Small intestine (tissue), 7 donors: ENCODE data around the gene REXO1. TPM values are rescaled to one million over a fixed set of nuclear protein-coding genes. Genes with fewer than 3 reads are reported as not detected.

Source experiments
- DNase-seq, 2 donors: peaks; one replicate each; pipeline versions ENCODE4 v3.0.0 to v3.0.0-alpha.2; 2013
- FAIRE-seq: peaks from 2 replicates; lab custom pipeline; 2012; peaks lifted over from hg19 to GRCh38; lab: Jason Lieb, UNC
- H3K27ac ChIP-seq, 3 donors: one replicate each; pipeline ENCODE4 v1.5.1; 2013; ENCODE audit warnings: low read length in 2 of 3, mild to moderate bottlenecking in 2 of 3, control low read depth in 1 of 3, inconsistent platforms in 1 of 3, low read depth in 1 of 3, moderate library complexity in 1 of 3
- H3K27me3 ChIP-seq, 3 donors: one replicate each; pipeline ENCODE4 v1.6.1; 2013; ENCODE audit warnings: low read length in 3 of 3, inconsistent platforms in 1 of 3; ENCODE audit not compliant: control insufficient read depth in 3 of 3, insufficient read depth in 3 of 3
- H3K36me3 ChIP-seq, 3 donors: one replicate each; pipeline ENCODE4 v1.6.1; 2013; ENCODE audit warnings: low read length in 3 of 3, inconsistent platforms in 1 of 3, low read depth in 1 of 3, mild to moderate bottlenecking in 1 of 3, moderate library complexity in 1 of 3; ENCODE audit not compliant: control insufficient read depth in 3 of 3, insufficient read depth in 2 of 3
- H3K4me1 ChIP-seq, 3 donors: one replicate each; pipeline ENCODE4 v1.6.1; 2013; ENCODE audit warnings: low read length in 2 of 3, inconsistent platforms in 1 of 3, low read depth in 1 of 3, mild to moderate bottlenecking in 1 of 3, moderate library complexity in 1 of 3; ENCODE audit not compliant: control insufficient read depth in 3 of 3, insufficient read depth in 2 of 3
- H3K4me3 ChIP-seq, 3 donors: one replicate each; pipeline ENCODE4 v1.5.1; 2013; ENCODE audit warnings: low read length in 3 of 3, control low read depth in 1 of 3, inconsistent platforms in 1 of 3, low read depth in 1 of 3, mild to moderate bottlenecking in 1 of 3, moderate library complexity in 1 of 3
- H3K9me3 ChIP-seq, 2 donors: one replicate each; pipeline ENCODE4 v1.6.1; 2013; ENCODE audit warnings: low read depth in 1 of 2, low read length in 1 of 2; ENCODE audit not compliant: control insufficient read depth in 2 of 2, insufficient read depth in 1 of 2
- WGBS, 3 donors: extraction: QIAGEN DNeasy Blood & Tissue Kit; methylation state at CpG; one replicate each; pipeline ENCODE4 v1.1.7; 2013; 5-methylcytosine and 5-hydroxymethylcytosine counted together
- polyA plus RNA-seq, 4 donors: library from polyadenylated mRNA; stranded (reverse) in 3 of 4; unstranded in 1 of 4; fragments of 200-250 nt in 3 of 4; fragments of 120-200 nt in 1 of 4; gene quantifications; one replicate each; pipeline versions ENCODE4 v1.2.1 to v1.2.3, GENCODE V29; 2013
- donor health status: healthy with polysubstance abuse.
- donor health status: control.
- donor health status: control.
- donor health status: Bipolar disorder and iron deficiency.
- donor health status: healthy.

REXO1 gene
- polyA plus RNA-seq, 4 donors: 18.4 to 31.8 (median 23.6) TPM

- peaks cover 0 to 75% (median 0%) of the 10 kb centered on the region in 3 donors for H3K36me3 ChIP-seq
- FAIRE-seq: no peak
- H3K9me3 ChIP-seq: no peaks in the 10 kb centered on the region
- DNase-seq: no peak
- no peak overlapping the region for H3K27ac ChIP-seq
- peaks cover 0 to 20% (median 4%) of the 10 kb centered on the region in 3 donors for H3K4me1 ChIP-seq
- no peaks in the 10 kb centered on the region for H3K27me3 ChIP-seq
- WGBS, 3 donors: 77 to 79% (median 78%) methylated on average over 11 of the region's 11 CpGs
- no peak overlapping the region for H3K4me3 ChIP-seq
Observed at GRCh38 chr19:1837222-1837565, 11.1 kb downstream of the REXO1 start.

GRCh38 chr19:1836458-1837221 is 11.6 kb downstream of the REXO1 start:
- H3K4me3 ChIP-seq: no peak overlapping the region
- H3K36me3 ChIP-seq: peaks cover 0 to 77% (median 0%) of the 10 kb centered on the region in 3 donors
- H3K9me3 ChIP-seq: no peaks in the 10 kb centered on the region
- H3K27me3 ChIP-seq: no peaks in the 10 kb centered on the region
- FAIRE-seq (no peak), DNase-seq (no peak)
- peaks cover 0 to 20% (median 4%) of the 10 kb centered on the region in 3 donors for H3K4me1 ChIP-seq
- 90 to 93% (median 92%) methylated on average over 29 to 31 of the region's 31 CpGs for WGBS, 3 donors
- H3K27ac ChIP-seq: no peak overlapping the region

- no peak overlapping the region for H3K27ac ChIP-seq
Observed at GRCh38 chr19:1833540-1833939, 14.7 kb downstream of the REXO1 start.

GRCh38 chr19:1832046-1832663 is 16.1 kb downstream of the REXO1 start:
- H3K9me3 ChIP-seq: no peaks in the 10 kb centered on the region
- 86 to 88% (median 86%) methylated on average over 26 of the region's 26 CpGs for WGBS, 3 donors
- no peak overlapping the region for H3K27ac ChIP-seq
- FAIRE-seq (no peak), DNase-seq (no peak)
- H3K4me1 ChIP-seq: peaks cover 0 to under 1% (median 0%) of the 10 kb centered on the region in 3 donors
- H3K4me3 ChIP-seq: no peak overlapping the region
- H3K27me3 ChIP-seq: no peaks in the 10 kb centered on the region
- H3K36me3 ChIP-seq: peaks cover 0 to 82% (median 2%) of the 10 kb centered on the region in 3 donors

More at GRCh38 chr19:1833540-1833939, 14.7 kb downstream of the REXO1 start:
- WGBS, 3 donors: 80 to 87% (median 83%) methylated on average over 14 to 15 of the region's 15 CpGs
- FAIRE-seq: no peak
- H3K4me1 ChIP-seq: peaks cover 0 to 6% (median 0%) of the 10 kb centered on the region in 3 donors
- H3K36me3 ChIP-seq: peaks cover 0 to 77% (median 0%) of the 10 kb centered on the region in 3 donors
- no peaks in the 10 kb centered on the region for H3K27me3 ChIP-seq
- no peak for DNase-seq
- H3K9me3 ChIP-seq: no peaks in the 10 kb centered on the region
- no peak overlapping the region for H3K4me3 ChIP-seq

- Histone ChIP-seq H3K9me3 (no peaks in the 10 kb centered on the region), H3K27ac (no peak overlapping the region), H3K4me3 (no peak overlapping the region), H3K27me3 (no peaks in the 10 kb centered on the region), H3K36me3 (peaks cover 0 to 82% (median 6%) of the 10 kb centered on the region in 3 donors), H3K4me1 (peaks cover 0 to 10% (median 5%) of the 10 kb centered on the region in 3 donors)
- WGBS, 3 donors: 89 to 91% (median 90%) methylated on average over 11 of the region's 11 CpGs
- DNase-seq: no peak
- no peak for FAIRE-seq
Observed at GRCh38 chr19:1830978-1831377, 17.3 kb downstream of the REXO1 start.

- Histone ChIP-seq H3K27me3 (no peaks in the 10 kb centered on the region), H3K4me1 (peaks cover 0 to 13% (median 5%) of the 10 kb centered on the region in 3 donors), H3K9me3 (no peaks in the 10 kb centered on the region), H3K4me3 (no peak overlapping the region), H3K27ac (no peak overlapping the region), H3K36me3 (peaks cover 0 to 82% (median 6%) of the 10 kb centered on the region in 3 donors)
- DNase-seq (no peak), FAIRE-seq (no peak)
- 91 to 95% (median 94%) methylated on average over 15 of the region's 15 CpGs for WGBS, 3 donors
Observed at GRCh38 chr19:1830568-1830967, 17.7 kb downstream of the REXO1 start.

GRCh38 chr19:1829958-1830357 is 18.3 kb downstream of the REXO1 start:
- peaks cover 0 to 83% (median 6%) of the 10 kb centered on the region in 3 donors for H3K36me3 ChIP-seq

GRCh38 chr19:1828279-1829238 is 19.7 kb downstream of the REXO1 start:
- Histone ChIP-seq H3K36me3 (peaks cover 0 to 82% (median 12%) of the 10 kb centered on the region in 3 donors), H3K27ac (no peak overlapping the region), H3K4me3 (no peak overlapping the region), H3K4me1 (peaks cover 0 to 13% (median 5%) of the 10 kb centered on the region in 3 donors), H3K27me3 (no peaks in the 10 kb centered on the region), H3K9me3 (no peaks in the 10 kb centered on the region)
- no peak for FAIRE-seq
- no peak for DNase-seq
- WGBS, 3 donors: 90 to 93% (median 93%) methylated on average over 48 to 57 of the region's 57 CpGs

More at GRCh38 chr19:1829958-1830357, 18.3 kb downstream of the REXO1 start:
- Histone ChIP-seq H3K4me1 (peaks cover 0 to 13% (median 5%) of the 10 kb centered on the region in 3 donors), H3K9me3 (no peaks in the 10 kb centered on the region), H3K27me3 (no peaks in the 10 kb centered on the region), H3K4me3 (no peak overlapping the region), H3K27ac (no peak overlapping the region)
- FAIRE-seq: no peak
- WGBS, 3 donors: 86 to 93% (median 89%) methylated on average over 11 of the region's 11 CpGs
- DNase-seq: no peak
